MM.1S (cell line): Measurements from ENCODE around the gene LRRC26.

Experiments
- CTCF ChIP-seq: fragments of 300-600 bp; sonication (generic); IDR thresholded peaks from 2 replicates; pipeline ENCODE4 v1.5.1; 2016; ENCODE audit warnings: antibody characterized with exemption, low read length, mixed read lengths
- EZH2 ChIP-seq: fragments of 300-600 bp; sonication (generic); optimal IDR thresholded peaks from 2 replicates; pipeline ENCODE3; 2017; ENCODE audit warnings: low read depth, mild to moderate bottlenecking, antibody characterized with exemption, low read length, mixed read lengths

GRCh38 chr9:137158625-137159024, 11.2 kb downstream of the LRRC26 start:
- no peak for TF ChIP-seq CTCF
- TF ChIP-seq EZH2, result no peak
